ENCODE data around the gene CASQ2.

GRCh38 chr1:115805597-115805996 is 37.1 kb upstream of the CASQ2 start:
- TF ChIP-seq CTCF (IDR thresholded peaks at IDR 0.05) = no peak
- TF ChIP-seq EZH2 (IDR thresholded peaks at IDR 0.05; ENCODE audit: borderline replicate concordance, insufficient read depth, low read depth, low read length, poor library complexity, severe bottlenecking) = no peak
